Lung microvascular endothelial cell (primary cell): ENCODE data around the gene RNF19B. TPM values are rescaled to one million over a fixed set of nuclear protein-coding genes. Genes with fewer than 3 reads are reported as not detected.

Experiments
- DNase-seq, 2 donors: peaks; one replicate each; pipeline versions ENCODE4 v3.0.0 to v3.0.0-alpha.2; 2010; ENCODE audit warnings: low read depth in 2 of 2
- total RNA-seq: library from RNA; depleted of rRNA; stranded (reverse); fragments of >200 nt; gene quantifications from 2 replicates; pipeline ENCODE4 v1.2.1, GENCODE V29; 2014

The RNF19B gene
- total RNA-seq, 1 donor from 2014 or later: 8.5 TPM

GRCh38 chr1:32901823-32902534, 62.6 kb downstream of the RNF19B start:
- no peak for DNase-seq

- peak in 1 of 2 donors; percentile 27 for DNase-seq
Observed at GRCh38 chr1:32900956-32901822, 63.4 kb downstream of the RNF19B start, which contains the start of gene TMEM54. Gene TMEM54 (minus strand): TSS chr1:32901389. CDS start chr1:32901238, 151 bp downstream.

- no peak for DNase-seq
Observed at GRCh38 chr1:32900371-32900955, 64.1 kb downstream of the RNF19B start.

- no peak for DNase-seq
Observed at GRCh38 chr1:32899586-32900296, 64.9 kb downstream of the RNF19B start.

- no peak for DNase-seq
Observed at GRCh38 chr1:32898958-32899357, 65.7 kb downstream of the RNF19B start.

GRCh38 chr1:32898056-32898455, 66.6 kb downstream of the RNF19B start:
- no peak for DNase-seq

GRCh38 chr1:32897082-32898049, 67.2 kb downstream of the RNF19B start:
- peak in 1 of 2 donors; percentile 52 for DNase-seq

- no peak for DNase-seq
Observed at GRCh38 chr1:32896451-32896850, 68.2 kb downstream of the RNF19B start.

- DNase-seq: no peak
Observed at GRCh38 chr1:32895325-32896215, 69.0 kb downstream of the RNF19B start.

- no peak for DNase-seq
Observed at GRCh38 chr1:32894681-32895080, 69.9 kb downstream of the RNF19B start.

- DNase-seq: no peak
Observed at GRCh38 chr1:32894019-32894600, 70.5 kb downstream of the RNF19B start.

- DNase-seq: peak in 1 of 2 donors; percentile 24
Observed at GRCh38 chr1:32893198-32894018, 71.2 kb downstream of the RNF19B start.

GRCh38 chr1:32892368-32893197, 72.0 kb downstream of the RNF19B start:
- peak; percentile 23 to 34 for DNase-seq

GRCh38 chr1:32891630-32892029, 73.0 kb downstream of the RNF19B start:
- DNase-seq: no peak

- DNase-seq: no peak
Observed at GRCh38 chr1:32891241-32891570, 73.4 kb downstream of the RNF19B start.

- no peak for DNase-seq
Observed at GRCh38 chr1:32890516-32891240, 73.9 kb downstream of the RNF19B start.
